ENCODE data around the gene MAGI1.

MAGI1 gene

DNA sequence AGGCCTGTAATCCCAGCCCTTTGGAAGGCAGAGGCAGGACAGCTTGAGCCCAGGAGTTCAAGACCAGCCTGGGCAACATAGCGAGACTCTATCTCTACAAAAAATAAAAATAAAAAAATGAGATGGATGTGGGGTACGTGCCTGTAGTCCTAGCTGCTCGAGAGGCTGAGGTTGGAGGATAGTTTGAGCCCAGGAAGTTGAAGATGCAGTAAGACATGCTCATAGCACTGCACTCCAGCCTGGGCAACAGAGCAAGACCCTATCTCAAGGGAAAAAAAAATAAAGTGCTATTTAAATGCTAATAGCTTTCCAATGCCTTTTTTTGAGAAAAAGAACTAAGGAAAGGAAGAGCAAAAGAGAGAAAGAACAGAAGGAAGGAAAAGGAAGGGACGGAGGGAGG, 94.5 kb downstream of the MAGI1 start:
- no peak for DNase-seq

DNA sequence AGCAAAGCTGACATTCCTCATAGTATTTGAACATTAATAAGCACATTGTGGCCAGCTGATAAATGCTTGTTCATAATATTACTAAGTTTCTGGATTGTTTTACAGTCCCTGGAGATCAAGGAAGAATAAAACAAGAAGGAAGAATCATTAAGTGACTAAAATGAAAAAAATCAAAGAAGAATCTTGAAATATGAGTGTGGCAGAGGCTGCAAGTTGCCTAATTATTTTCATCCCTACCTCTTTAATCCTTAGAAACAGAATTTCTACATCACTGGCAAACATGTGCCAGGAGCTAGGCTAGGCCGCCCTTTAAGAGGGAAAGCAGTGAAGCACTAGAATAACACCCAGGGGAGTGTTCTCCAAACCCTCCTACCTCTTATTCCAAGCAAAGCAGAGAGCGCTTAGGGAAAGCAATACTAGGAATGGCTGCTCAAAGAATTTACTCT, 98.9 kb downstream of the MAGI1 start:
- DNase-seq: no peak

DNA sequence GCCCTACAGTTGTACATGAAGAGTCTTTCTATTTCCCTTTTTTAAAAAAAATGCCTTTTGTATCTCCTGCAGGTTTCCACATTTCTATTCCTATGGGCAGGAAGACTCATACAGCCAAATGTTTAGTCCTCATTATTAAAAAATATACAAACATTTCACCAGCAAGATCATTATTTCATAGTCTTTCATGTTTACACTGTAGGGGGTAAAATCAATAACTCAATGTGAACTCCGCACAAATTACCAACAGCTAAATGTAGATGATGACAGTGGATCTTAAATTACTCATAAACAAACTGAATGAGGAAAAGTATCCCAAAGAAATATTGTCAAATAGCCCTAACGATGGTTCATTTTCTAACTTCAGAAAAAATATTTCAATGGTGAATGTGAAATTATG, 99.5 kb downstream of the MAGI1 start:
- no peak for DNase-seq

DNA sequence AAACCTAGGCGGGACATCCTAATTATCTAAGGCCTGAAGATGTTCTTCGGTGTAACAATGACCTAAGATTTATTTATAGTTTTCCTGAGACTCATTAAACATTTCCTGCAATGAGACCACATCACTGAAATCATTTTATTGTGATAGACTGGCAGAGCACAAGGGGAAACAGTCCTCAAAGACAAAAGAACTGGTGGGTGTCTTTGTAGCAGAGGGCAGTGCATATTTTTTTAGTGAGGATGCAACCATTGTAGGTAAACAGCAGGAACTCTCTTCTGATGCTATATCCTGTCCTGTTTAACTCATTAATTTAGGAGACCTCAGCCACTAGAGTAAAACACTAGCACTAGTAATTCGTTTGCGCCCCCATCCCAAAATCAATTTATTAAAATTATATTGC, 100.0 kb downstream of the MAGI1 start:
- no peak for DNase-seq

DNA sequence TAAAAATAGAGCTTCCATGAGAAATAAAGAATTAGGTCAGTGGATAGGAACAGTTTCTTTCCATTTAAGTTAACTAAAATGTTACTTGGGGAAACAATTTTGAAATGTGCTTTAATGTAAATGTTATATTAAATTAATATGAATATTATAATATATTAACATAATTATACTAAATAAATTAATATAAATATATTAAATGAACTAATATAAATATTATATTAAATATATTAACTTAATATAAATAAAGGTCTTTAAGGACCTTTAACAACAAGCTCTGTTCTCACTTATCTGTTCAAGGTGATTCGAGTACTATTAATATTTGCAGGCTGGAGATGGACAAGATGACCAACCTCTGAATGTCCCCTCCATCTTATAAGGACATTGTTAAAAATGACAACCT, 100.6 kb downstream of the MAGI1 start:
- no peak for DNase-seq

DNA sequence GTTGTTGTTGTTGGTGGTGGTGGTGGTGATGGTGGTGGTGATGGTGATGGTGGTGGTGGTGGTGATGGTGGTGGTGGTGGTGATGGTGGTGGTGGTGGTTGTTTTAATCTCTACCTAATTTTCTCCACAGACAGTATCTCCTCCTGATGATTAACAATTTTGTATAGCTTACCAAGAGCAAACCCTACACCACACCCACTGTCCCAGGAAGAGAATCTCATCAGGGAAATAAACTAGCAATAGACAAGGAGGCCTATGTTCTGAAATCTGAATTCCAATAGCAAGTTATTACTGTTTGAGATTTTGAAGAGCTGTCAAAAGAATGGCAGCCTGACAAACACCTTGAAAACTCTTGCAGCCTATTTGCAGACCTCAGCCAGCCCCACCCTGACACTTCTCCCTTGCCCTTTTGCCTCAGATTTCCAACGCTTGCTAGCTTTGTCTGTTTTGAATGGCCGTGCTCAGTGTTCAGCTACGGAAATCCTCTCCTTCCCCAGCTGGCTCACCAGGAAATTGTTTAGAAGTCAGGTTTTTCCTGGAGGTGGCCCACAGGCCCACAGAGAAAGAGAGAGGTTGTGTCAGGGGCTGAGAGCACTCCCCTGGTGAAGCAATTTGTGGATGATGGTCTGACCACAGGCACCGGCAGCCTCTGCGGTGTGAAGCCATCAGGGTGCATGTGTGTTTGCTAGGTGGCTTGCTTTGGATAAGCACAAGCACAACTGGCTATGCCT, 101.6 kb downstream of the MAGI1 start:
- DNase-seq: no peak

DNA sequence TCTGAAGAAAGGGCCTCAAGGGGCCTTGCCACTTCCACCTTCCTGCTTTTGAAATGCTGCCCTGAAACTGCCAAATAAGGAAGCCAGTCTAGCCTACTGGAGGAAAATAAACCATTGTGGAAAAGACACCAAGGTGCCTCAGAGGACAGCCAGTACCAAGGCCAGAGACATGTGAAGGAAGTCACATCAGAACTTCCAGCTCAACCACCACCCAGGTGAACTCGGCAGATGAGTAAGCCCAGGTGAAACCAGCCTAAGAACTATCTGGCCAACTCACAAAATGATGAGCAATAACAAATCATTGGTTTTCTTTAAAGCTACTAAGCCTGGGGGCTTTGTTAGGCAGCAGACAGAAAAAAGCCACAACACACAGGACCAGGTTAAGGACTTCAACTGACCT, 103.0 kb downstream of the MAGI1 start:
- DNase-seq: no peak

DNA sequence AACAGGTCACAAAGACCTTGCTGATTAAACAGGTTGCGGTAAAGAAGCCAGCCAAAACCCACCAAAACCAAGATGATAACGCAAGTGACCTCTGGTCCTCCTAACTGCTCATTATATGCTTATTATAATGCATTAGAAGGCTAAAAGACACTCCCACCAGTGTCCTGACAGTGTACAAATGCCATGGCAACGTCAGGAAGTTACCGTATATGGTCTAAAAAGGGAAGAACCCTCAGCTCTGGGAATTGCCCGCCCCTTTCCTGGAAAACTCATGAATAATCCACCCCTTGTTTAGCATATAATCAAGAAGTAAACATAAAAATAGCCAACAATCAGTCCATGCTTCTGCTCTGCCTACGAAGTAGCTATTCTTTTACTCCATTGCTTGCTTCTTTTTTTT, 108.1 kb downstream of the MAGI1 start:
- no peak for DNase-seq

DNA sequence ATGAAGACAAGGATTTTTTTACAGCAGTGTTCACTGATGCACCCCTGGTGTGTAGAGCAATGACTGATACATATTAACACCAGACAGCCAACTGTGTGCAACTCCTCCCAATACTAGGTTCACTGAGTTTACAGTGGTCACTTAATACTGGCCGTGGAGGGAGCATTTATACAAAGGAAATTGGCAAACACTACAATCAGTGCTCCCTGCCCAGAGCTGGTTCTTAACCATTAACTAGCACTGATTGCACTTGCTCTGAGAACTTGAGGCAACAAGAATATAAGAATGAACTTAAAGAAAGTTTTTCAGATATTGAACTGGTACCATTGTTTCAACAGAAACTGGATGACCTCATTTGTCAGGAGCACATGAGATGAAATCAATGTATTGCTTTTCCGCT, 110.6 kb downstream of the MAGI1 start:
- no peak for DNase-seq

DNA sequence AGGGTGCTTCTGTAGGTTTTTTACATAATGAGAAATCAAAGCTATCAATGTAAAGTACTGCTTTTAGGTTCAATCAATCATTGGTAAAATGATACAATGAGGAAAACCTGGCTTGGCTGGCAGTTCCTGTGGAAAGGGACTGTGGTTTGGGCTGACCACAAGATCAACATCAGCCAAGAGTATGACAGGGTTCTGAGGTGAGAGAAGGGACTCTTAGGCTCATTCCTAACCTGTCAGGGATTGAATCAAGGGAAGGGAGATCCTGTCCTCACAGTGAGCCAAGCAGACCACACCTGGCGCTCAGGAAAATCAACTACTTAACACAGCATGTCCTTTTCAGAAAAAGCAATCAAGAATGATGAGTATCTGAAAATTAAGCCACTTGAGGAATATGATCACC, 111.1 kb downstream of the MAGI1 start:
- no peak for DNase-seq

DNA sequence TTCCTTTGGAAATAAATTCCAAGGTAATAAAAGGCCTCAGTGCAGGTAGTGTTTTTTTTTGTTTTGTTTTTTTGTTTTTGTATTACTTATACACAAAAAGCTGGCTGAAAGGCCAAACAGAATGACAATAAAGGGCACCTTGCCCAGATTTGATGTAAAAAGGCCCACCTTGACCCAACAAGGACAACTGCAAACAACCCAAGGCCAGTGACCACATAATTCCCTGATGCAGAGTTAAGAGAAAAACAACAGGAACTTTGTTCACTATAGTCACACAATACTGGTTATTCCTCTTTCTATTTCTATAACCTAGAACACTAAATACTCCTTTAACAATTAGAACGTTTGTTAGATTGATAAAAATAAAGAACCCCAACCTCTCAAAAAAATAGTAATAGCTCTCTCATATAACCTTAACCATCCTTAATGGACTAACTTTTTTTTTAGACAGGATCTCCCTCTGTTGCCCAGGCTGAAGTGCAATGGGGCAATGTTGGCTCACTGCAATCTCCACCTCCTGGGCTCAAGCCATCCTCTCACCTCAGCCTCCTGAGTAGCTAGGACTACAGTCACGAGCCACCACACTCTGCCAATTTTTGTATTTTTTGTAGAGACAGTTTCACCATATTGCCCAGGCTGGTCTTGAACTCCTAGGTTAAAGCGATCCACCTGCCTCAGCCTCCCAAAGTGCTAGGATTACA, 113.3 kb downstream of the MAGI1 start:
- no peak for DNase-seq

DNA sequence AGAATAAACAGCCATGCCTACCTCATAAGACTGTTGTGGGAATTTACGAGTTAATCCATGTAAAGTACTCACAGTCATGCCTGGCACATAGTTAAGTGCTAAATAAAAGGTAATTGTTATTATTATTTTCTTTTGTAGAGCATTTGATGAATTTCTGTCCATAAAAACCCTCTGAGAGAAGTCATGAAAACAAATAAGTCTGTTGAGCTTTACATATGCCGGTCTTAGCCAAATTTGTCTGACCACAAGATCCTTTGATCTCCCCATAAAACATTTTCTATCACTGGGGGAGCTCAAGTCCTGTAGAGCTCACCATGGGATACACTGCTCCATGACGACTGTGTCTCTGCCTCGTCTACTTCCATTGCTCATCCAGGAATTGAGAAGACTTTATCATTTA, 114.0 kb downstream of the MAGI1 start:
- no peak for DNase-seq

DNA sequence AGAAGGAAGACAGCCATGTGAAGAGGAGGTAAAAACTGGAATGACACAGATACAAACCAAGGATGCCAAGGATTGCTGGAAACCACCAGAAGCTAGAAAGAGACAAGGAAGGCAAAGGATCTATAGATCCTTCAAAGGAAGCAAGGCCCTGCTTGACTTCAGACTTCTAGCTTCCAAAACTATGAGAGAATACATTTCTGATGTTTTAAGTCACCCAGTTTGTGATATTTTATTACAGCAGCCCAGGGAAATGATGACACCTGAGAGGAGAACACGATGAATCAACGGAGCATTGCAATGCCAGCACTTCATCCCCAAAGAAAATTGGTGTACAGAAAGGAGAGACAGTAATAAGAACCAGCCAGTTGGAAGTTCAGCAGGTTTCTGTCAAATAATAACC, 116.3 kb downstream of the MAGI1 start:
- no peak for DNase-seq

DNA sequence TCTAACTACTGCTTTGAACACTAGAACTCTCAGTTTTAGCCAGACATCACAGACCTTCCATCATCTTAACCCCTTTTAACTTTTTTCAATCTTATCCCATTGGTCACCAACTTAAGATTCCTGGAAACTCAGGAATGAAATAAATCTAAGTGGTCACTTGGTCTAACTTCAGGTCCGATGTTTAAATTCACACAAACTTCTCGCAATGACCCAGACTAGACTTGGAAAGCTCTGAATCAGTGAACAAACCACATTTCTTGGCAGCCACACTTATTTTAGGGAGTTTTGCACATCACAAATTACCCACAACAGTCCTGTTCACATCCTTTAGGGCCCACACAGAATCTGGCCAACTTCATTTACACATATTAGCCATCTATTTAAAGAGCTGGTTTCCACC, 118.9 kb downstream of the MAGI1 start:
- DNase-seq: no peak

DNA sequence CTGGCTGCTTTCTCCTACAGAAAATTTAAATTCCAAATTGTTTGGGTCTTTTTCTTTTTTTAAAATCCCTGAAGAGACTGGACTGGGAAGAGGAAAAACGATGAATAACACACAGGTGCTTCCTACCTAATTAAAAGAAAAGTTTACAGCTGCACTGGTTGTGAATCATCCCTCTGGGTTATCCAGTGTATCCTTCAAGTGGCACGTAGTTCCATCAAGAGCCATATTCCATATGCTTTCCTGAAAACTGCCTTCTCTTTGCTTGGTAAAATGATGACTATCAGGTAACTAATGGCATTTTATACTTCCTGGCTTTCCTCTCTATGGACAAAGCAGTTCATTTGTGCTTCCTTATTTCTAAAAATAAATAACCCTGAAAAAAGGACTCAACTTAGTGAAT, 123.2 kb downstream of the MAGI1 start:
- no peak for DNase-seq

DNA sequence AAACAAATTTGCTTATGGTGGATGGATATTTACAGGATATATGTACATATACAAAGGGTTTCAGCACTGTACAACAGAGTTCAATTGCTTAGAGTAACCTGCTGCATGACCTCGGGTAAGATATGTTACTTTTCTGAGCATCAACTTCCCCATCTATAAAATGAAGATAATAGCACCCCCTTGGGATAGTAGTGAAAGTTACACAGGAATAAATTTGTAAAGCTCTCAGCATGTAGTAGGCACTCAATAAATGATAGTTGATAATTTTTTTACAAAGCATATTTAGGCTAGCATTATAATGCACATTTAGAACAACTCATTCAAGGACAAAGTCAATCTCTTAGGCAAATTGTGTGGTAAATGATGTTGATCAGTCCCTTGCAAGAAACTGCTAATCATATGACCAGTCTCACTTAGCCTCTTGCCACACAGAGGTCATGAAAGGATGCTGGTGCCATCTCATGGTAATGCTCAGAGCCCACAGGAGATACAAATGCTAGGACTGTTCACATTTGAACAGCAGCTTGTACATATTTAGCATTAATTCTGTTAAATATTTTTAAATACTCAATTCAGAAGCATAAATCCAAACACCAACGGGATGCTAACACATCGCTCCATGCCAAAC, 123.9 kb downstream of the MAGI1 start:
- no peak for DNase-seq

DNA sequence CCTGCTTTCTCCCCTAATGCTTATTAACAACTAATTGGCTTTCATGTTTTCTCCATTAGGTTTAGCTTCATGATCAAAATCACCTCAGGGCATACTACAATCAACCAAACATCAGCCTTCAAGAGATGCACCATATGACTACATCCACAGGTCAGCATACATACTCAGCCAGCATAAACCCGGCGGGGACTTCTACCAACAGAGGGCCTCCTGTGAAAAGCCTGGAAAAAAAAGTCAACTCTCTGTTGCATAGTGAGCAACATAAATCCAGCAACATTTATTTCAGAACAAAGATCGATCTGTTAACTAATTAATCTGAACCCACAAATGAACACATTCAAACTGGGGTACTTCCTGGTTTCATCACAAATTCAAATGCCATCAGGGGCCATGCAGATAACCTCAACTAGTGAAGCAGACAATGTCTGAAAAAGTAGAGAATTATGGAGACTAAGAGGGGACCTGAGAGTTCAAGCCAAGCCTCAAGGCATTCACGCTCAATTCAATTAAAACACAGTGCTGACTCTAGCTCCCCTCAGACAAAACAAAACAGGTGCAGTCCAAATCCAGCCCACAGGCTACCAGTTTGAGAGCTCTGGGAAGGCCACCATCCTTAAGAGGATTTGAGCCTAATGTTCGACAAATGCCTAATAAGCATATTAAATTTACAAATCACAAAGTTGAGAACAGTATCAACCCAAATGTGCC, 124.5 kb downstream of the MAGI1 start:
- no peak for DNase-seq

DNA sequence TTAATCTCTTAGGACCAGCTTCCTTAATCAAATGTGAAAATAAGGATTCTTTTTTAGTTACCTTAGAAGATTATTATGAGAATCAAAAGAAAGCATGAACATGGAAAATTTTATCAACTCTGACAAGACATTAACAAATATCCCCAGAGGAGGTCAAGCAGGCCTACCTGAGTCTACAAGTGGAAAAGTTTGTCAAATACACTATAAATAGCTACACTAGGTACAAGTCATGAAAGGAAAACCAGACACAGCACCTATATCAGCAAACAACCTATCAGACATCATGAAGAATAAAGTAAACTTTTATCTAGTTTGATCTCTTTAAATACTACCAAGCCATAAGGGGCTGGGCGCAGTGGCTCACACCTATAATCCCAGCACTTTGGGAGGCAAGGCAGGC, 126.1 kb downstream of the MAGI1 start:
- DNase-seq: no peak

DNA sequence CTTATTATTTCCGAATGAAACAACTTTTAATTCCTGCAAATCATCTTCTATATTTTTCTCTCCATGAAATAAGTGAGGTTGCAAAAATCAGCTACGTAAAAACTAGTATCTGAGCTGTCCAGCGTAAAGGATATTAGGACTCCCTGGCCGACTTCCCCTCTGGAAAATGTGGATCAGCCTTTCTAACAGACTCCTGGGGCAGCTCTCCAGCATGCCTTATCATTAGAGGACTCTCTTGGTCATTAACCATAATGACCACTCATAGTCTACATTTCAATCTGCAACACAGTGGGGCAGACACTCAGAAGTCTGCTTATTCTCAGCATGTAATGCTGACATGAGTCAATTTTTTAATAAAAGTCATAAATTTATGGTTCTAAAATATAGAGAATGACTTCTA, 130.1 kb downstream of the MAGI1 start:
- no peak for DNase-seq

DNA sequence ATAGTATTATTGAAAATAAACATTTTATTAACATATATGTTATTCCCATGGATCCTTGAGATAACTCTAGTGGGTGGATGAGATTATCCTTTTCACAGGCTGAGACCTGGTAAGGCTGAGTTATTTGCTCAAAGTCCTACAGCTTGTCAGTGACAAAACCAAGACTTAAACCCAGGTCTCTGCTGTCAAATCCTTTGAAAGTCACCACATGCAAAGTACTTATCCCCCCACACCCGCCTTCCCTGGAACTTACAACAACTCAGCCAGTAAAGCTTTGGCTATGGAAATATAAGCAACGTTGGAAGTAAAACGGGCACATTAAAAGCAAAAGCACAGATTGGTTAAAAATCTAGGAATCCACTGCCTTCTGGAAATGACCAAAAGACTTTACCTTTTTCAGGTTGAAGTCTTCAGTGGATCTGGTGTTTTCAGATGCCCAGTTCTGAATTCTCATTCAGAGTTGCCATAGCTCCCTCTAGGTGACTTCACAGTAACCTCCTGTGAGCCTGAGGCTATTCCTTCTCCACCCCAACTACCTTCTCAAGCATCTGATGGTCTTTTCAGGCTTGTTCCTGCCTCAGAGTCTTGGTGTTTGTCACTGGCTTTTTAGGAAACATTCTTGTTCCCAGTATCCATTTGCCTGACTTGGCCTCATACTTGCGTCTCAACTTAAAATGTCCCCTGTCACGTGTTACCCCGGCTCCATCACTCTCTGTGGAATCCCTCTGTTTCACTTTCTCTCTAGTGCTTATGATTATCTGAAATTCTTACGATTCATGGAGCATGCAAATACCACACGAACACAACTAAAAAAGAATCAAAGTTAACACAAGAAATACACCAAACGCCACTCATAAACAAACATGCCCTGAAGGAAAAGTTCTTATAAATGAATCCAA, 131.2 kb downstream of the MAGI1 start:
- no peak for DNase-seq

DNA sequence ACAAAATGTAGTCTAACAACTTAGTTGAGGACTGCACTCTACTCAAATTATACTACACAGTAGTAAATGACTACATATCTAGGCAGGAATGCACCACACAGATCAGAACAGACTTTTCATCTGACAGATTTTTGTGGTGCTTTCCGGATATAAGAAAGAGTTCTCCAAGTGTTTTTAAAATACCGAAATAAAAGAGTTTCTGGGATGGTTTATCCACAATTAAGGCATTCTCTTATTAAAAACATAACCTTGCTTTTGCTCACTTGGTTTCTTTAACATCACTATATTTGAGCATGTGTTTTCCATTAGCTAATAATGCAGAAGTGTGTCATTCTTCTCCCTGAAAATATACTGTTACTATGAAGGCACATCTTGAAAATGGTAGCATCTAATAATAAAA, 132.9 kb downstream of the MAGI1 start:
- no peak for DNase-seq

DNA sequence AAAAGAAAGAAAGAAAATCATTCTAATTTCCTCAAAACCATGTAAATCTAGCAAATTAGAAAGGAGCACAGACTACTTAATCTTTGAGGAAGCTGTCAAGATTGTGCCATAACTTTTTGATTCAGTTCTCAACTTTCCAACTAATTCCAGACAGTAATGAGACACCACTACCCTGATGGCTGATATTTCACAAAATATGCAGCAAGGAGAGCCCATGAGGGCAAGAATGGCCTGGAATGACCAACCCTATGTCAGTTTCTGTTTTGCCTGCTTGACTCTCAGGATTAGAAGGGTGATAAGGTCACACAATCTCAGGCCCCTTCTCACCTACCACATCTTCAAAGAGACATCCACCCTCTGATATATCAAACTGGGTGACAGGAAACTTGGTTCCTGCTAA, 134.7 kb downstream of the MAGI1 start:
- no peak for DNase-seq

Measured in activated gamma-delta T cell treated with Interleukin-2 at 50 U/mL for 16 hours (primary cell).